ENCODE data around the gene CCDC106.

Gene CCDC106

GRCh38 chr19:55683449-55684261 is 35.6 kb downstream of the CCDC106 start:
- H3K4me3 ChIP-seq (replicated peaks; ENCODE audit: low read depth, low read length), result no peak overlapping the region
- no peak for TF ChIP-seq CTCF (IDR thresholded peaks at IDR 0.05; ENCODE audit: low read length, missing control alignments)
- no peak for DNase-seq (ENCODE audit: low read depth)

- no peak for TF ChIP-seq CTCF (IDR thresholded peaks at IDR 0.05; ENCODE audit: low read length, missing control alignments)
- no peak overlapping the region for H3K4me3 ChIP-seq (replicated peaks; ENCODE audit: low read depth, low read length)
- no peak for DNase-seq (ENCODE audit: low read depth)
These were observed 37.1 kb downstream of the CCDC106 start for GRCh38 chr19:55684946-55685681.

GRCh38 chr19:55685776-55686175 is 37.8 kb downstream of the CCDC106 start:
- no peak overlapping the region for H3K4me3 ChIP-seq (replicated peaks; ENCODE audit: low read depth, low read length)
- no peak for DNase-seq (ENCODE audit: low read depth)
- no peak for TF ChIP-seq CTCF (IDR thresholded peaks at IDR 0.05; ENCODE audit: low read length, missing control alignments)

- no peak for TF ChIP-seq CTCF (IDR thresholded peaks at IDR 0.05; ENCODE audit: low read length, missing control alignments)
- no peak overlapping the region for H3K4me3 ChIP-seq (replicated peaks; ENCODE audit: low read depth, low read length)
These were observed 38.5 kb downstream of the CCDC106 start for GRCh38 chr19:55686311-55687050.

GRCh38 chr19:55687281-55688201 is 39.5 kb downstream of the CCDC106 start:
- H3K4me3 ChIP-seq (replicated peaks; ENCODE audit: low read depth, low read length), result no peak overlapping the region
- TF ChIP-seq CTCF (IDR thresholded peaks at IDR 0.05; ENCODE audit: low read length, missing control alignments), result no peak
- DNase-seq (ENCODE audit: low read depth), result no peak

More at GRCh38 chr19:55686311-55687050, 38.5 kb downstream of the CCDC106 start:
- DNase-seq (ENCODE audit: low read depth), result no peak

Data from fibroblast of pulmonary artery (primary cell).